Stimulated activated CD4-positive, alpha-beta T cell treated with anti-CD3 and anti-CD28 coated beads, Interleukin-4, amount 100 ng/mL, for 24 hours (primary cell): ENCODE results near the gene NEK7.

Source experiments
- DNase-seq: peaks from one replicate; pipeline ENCODE4 v3.0.0-alpha.2; 2020

The NEK7 gene

DNA sequence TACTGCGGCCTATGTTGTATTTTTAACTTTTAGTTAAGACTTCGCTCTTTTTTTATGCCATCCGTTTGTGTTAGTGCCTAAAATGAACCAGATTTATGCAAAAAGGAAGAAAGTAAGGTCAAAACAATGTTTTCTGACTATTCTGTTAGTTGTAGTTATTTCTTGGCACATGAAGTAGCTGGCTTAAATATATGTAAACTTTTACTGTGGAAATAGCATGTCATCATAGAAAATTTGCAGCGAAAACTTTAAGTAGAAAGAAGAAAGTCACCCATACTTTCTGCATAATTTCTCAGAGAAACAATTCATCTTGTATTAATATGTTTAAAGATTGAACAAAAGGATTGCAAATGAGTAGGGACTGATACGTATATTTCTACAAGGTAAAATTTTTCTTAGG lies 106.4 kb downstream of the NEK7 start:
- DNase-seq: no peak

DNA sequence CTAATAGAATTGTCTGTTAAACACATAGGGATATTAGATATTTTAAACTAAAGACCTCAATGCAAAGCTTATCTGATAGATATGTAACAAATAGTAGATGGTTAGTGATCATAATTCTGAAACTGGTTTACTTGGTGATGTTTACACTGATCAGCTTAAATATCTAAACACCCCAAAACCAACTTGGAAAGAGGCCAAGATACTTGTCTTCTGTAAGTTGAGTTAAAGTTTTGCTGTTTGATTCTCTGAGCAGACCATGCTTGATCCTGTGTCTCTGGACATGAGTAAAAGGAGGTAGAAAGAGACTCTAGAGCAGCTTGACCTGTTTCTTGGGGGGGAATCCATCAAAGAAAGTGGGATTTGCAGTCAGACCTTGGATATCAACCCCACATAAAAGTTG lies 107.5 kb downstream of the NEK7 start:
- no peak for DNase-seq

DNA sequence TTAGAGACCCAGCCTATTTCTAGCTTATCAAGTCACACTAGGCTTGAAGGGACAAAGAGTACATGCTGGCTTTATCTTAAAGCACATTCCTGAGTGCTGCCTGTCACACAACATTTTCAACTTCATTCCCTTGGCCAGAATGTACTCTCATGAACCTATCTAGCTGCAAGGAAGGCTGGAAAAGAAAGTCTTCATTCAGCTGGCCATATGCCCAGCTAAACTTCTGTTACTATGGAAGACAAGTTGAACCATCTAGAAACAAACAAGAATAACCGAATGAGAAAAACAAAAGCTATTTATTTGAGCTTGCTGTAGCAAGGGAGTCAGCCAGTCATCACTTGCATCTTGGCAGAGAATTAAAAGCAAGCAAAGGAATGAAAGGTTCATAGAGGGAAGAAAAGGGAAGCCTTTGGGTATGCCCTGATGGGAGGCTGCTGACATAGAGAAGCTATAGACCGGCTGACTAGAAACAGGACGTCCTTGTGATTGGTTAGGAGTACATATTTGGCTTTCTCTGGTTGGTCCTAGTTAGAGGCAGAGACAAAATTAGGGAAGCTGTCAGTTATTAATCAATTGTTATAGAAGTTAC lies 108.4 kb downstream of the NEK7 start:
- no peak for DNase-seq

DNA sequence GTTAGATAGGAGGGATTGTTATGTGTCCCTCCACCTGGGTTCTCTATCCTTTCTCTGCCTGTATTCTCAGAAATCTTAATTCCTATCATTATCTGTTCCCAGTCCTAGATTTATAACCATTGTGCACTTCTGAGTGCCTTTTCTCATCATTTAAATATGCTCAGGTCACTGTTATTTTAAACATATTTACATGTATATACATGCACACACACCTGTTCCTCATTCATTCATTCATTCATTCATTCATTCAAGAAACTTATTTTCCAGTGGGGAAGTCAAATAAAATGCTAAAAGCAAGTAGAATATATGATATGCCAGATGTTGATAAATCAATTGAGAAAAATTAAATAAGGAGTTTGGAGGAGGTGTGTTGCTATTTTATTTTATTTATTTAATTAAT lies 110.3 kb downstream of the NEK7 start:
- DNase-seq: no peak

DNA sequence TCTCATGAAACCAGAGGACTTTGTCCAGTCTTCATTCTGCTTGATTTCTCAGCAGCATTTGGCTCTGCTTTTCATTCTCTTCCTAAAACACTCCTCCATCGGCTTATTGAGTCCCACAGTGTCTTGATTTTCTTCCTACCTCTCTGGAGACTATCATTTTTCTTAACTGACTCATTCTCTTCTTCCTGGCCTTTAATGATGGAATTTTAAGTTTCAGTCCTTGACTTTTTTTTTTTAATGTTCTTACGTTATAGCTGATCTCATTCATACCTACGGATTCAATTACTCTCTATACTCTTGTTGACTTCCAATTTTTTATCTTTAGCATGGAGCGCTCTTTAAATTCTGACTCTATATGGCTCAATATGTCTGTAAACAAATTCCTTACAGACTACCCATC lies 111.1 kb downstream of the NEK7 start:
- DNase-seq: no peak

DNA sequence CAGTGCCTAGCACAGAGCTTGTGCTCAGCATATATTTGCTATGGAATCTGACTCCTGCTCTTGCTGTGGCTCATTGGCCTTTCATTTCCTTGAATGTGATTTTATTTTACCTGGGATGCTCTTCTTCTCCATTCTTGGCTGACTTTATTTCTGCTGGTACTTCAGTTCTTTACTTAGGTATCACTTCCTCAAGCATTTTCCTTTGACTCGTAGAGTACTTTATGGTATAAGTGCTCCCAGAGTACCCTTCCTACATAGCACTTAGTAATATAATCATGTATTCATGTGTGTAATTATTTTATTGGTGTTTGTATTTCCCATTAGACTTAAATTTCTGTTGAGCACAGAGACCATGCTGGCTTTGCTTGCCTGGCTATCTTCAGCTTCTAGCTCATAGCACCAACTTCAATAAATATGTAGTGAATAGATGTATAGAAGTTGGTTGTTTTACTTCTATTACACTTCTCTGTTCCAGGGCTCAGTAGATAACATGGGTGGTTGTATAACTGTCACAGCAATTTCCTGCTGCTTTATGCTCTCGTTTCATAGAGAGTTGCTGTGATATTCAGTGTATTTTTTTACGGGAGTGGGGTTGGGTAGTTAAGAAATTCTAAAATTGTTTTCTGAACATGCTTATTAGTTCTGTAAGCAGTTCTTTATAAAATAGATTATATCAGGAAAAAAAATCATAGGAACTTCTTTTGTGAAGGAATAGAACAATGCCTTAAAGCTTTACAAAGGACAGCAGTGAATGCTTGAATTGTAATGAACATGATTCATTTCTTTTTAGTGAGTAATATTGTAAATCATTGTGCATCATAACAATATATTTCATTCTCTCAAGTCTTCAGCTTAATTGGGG lies 112.2 kb downstream of the NEK7 start:
- DNase-seq: no peak

DNA sequence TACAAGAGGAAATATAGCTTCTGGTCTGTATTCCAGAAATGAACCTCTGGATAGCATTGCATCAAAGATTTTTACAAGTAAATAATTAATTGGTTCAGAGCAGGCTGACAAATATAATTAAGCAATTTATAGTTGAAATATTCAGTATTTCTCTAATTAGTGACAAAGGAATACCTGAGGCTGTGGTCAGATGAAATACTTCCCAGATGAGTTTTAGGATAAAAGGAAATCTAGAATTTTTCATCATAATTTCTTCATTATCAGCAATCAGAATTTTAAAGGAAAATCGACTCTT lies 112.8 kb downstream of the NEK7 start:
- no peak for DNase-seq

DNA sequence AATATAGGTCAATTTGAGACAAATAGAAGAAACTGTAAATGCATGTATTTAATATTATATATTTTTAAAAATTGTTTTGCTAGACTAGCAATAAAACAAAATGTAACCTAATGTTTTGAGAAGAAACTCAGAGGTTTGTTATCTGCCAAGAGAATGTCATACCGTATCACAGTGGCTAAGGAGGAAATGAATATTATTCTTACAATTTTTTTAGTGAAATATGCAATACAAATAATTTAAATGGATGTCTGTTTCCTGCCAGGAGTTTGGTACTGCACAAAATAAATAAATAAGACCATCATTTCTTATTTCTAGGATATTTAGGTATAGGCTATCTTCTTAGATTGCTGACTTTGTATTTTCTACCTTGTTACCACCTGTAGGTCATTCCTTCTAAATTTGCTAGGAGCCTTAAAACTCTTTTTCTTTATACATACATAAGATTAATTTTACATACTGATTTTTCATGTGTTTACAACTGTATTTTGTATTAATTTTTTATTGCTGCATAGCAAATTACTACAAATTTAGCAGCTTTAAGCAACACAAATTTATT lies 113.6 kb downstream of the NEK7 start:
- no peak for DNase-seq

DNA sequence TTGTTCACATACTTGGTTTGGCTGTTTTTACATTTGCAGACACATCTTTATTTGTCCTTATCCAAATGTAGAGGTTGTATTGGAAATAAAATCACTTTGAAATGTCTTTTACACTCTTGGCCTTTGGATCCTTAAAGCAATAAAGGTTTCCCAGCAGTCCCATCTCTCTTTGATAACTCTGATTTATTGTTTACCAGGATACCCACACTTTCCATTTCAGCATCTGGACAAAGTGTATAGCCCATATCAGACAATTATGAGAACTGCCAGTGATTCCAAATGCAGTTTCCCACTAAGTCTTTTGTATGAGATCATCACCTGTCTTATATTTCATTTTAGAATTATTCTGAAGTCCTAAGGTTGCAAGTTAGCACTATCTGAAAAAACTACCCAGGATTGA lies 114.7 kb downstream of the NEK7 start:
- DNase-seq: no peak

DNA sequence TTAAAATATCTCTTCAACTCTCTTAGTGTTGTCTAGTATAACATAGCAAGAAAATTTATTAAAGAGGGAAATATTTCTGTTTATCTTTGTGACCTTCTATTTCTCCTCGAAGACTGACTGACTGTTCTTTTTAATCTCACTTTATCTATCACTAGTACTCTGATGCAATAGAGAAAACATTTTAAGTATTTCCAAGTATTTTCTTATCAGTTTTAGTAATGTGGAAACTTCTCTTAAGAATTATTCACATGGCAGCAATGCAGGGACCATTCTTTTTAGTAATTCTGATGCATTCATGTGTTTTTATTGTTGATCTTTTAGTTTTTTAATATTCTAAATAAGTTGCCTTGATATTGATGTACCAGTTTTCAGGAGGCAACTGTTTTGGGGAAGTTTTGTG lies 115.7 kb downstream of the NEK7 start:
- DNase-seq: no peak

DNA sequence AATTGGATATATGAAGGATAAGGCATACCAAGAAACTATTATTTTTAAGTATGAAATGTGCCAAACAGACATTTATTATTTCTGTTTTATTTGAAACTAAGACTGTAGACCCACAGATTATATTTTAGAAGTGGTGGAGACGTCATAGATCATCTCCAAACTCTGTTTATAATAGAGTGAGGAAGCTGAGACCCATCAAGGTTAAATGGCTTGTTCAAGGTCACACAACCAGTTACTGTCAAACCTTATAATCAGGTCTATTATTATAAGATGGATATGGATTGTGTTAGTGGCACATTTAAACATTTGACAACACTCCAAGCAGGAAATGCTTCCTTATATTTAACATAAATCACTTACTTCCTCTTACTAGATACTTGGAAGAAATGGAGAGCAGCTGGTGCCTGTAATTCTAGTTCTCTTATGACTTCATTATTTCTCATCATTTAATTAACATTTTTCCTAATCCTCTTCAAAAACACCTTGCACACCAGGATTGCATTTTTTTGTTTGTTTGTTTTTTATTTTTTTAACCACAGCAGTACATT lies 117.0 kb downstream of the NEK7 start:
- DNase-seq: no peak

DNA sequence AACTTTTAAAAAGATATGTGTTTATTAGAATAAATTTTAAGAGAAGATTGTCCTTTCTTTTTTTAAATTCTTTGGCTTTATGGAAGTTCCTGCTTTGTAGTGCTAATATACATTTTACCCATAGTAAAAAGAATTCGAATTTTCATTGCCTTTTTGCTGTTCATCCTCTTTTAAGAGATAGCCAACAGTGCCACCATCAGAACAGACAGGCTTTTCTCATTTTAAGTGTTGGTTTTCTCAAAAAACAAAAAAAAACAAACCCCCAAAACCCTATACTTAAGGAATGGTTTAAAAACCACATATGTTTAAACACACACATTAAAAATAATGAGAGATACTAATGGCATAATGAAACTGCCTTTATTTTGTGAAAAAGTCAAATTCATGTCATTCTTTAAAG lies 118.8 kb downstream of the NEK7 start:
- DNase-seq: no peak

DNA sequence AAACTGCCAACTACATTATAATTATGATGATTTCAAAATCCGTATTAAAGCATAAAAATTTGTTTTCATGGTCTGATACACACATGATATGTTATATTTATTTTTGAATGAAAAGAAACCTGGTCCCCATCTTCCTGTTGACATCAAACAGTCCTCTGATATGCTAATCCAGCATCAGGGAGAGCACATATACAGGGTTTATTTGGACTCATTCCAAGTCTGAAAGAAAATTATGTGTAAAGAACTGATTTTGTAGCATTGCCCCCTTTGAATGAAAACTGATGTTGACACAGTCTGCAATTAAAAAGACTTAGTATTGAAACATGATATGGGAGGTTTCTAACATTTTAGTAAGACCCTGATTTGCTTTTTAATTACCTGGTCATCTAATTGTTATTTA lies 119.4 kb downstream of the NEK7 start:
- no peak for DNase-seq

DNA sequence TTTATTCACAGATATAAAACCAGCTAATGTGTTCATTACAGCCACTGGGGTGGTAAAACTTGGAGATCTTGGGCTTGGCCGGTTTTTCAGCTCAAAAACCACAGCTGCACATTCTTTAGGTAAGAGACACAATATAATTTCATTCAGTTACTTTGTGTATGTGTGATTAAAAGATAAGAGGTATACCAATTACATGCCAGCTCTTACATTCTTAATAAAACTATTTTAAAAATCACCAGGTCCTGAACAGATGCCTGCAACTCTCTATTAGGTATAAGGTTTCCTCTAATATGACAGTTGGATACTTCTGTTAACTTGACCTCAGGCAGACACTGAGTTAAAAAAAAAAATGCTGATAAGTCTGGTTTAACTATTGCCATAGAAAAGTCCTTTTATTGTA lies 122.1 kb downstream of the NEK7 start:
- DNase-seq: no peak

DNA sequence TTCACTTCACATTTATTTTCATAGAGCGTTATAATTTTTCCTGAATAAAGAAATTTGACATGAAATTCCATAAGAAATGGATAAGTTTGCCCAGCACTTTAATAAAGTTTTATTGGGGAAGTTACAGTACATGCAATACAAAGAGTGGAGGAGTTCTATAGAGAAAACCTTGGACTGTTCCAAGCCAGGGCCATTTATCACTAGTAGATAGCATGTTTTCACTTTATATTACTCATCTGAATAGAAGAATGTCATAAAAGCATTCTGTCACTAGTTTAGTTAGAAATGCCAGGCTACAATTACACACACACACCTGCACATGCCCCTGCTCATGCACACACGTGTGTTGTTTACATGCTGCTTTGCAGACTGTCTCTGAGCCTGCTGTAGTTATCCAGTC lies 123.3 kb downstream of the NEK7 start:
- no peak for DNase-seq

DNA sequence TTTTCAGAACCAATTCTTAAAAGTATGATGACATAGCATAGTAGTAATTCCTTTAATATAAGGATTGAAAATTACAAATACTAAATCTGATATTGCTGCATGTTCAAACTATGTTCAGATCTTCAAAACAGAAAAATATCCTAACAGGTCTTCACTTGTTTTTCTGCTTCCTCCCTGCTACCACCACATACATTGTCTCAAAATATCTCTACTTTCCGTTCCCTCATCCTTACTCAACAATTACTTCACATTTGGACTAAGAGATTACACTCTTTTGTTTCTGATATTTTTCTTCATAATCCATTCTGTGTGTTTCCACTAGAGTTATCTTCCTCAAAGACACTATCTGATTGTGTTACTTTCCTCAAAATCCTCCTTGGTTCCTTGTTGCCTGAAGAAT lies 125.1 kb downstream of the NEK7 start:
- no peak for DNase-seq

DNA sequence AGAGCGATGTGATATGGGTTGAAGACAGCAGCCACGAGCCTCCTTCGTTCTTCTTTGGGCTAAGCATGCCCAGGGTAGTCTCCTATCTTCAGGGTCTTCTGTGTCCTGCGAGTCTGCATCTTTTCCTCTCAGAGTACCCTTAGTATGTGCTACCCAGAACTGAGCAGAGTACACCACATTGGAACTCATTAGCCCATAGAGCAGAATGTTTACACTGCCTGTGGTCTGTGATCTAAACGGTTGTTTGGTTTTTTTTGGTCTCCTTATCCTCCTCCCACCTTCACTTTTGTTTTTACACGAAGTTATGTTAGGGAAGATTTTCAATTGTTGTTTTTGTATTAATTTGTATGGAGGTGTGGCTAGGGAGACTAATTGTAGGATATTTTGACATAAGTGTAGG lies 126.4 kb downstream of the NEK7 start:
- no peak for DNase-seq

DNA sequence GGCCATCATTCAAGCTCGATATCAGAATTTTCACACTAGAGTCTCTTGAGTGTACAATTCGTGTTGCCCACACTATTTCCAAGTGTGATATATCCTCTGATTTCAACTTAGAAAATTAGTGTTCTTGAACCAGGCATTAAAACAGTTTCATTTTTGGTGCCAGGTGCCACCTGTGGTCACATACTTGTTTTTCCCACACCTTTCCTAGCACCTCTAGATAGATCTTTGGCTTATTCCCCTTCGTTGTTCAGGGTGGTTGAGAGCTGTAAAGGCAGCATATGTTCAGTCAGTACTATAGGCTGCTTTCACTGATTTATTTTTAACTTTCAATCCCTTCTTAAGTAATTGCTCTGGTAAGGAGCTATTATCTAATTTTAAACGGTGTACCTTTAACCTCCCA lies 131.1 kb downstream of the NEK7 start:
- no peak for DNase-seq

DNA sequence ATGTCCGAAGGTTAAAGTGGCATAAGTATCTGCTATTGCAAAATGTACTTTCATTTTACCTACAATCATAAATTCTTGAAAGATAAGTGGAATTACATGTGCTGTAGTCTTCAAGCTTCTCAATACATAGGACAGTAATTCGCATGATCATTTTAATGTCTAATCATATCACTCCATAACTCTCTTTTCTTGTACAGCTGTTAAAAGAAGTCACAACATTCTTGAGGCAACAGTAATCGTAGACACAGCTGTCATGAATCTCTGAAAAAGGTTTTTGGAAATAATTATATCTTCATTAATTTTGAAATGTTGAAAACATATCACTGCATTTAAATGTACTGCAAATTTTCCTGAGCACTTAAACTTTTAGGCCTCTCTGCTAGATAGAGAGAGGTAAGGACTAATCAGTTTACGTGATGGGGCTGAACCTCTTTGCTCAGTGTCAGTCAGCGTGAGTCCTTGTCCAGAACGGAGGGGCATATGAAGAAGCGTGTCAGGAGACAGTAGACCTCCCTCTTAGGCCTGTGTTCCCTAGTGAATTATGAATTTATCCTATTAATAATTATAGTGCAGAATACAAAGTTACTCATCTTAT lies 133.4 kb downstream of the NEK7 start:
- no peak for DNase-seq

DNA sequence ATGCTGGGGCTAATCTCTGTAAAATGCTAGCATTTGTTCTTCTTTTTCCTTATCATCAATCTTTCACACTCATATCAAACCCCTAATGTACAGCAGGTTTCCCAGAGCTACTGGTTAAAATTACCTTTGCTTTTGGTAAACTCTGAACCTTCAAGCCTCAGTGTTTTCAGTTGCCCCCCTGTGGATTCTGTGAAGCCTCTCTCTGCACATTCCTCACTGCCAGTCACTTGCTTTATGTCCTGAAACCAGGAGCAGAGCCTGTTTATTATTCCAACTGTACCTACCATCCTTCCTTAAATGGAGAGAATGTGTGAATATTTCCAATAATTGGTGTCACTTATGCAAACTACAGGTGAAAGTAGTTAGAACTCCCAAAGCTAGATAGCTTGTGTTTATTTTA lies 134.2 kb downstream of the NEK7 start:
- DNase-seq: no peak

DNA sequence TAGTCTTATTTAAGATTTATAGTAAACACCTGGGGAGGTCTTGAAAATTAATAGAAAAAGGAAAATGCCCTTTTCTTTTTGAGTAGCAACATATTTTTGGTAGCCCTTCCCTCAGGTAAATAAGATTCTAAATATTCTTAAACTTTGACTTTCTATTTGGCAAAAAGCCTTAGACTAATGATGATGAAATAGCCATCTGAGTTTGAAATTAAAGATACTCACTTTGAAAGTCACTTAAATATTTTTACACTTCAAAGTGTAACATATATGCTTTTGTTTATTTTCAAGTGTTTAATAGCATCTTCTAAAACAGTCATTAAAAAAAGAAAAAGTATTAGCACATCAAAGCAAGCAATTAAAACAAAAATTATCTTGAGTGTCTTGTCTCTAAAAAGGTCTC lies 135.1 kb downstream of the NEK7 start:
- no peak for DNase-seq

DNA sequence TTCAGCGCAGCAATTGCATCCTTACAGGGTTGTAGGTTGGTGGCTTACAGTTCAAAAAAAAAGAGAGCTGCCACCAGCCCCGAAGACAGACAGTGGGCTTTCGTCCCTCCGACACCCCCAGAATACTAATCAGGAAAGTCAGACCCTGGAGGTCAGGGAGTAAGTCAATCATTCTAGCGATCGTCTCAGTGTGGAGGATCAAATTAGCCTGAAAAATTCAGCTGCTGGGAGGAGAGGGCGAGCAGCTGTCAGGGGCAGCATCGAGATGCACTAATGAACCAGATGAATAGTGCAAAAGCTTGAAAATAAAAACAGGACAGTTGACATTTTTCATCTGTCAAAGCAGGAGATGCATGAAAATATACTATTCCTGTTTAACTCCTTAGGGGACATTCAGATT lies 138.4 kb downstream of the NEK7 start:
- no peak for DNase-seq

DNA sequence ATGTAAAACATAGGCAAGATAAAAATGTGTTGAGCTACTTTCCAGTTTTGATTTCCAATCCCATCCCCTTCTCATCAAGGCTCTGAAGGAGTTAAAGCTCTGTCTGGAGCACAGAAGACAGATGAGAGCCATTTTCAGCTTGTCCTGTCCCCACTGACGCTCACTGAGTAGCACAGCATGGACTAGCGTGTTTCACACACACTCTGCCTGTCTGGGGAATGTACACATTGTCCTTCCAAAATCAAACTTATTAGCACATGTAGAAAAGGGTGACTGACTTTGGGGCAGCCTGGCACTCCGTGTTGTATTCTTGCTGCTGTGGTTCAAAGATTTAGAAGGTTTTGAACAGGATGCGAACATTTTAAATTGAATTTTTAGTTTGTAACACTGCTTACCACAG lies 139.2 kb downstream of the NEK7 start:
- DNase-seq: no peak

DNA sequence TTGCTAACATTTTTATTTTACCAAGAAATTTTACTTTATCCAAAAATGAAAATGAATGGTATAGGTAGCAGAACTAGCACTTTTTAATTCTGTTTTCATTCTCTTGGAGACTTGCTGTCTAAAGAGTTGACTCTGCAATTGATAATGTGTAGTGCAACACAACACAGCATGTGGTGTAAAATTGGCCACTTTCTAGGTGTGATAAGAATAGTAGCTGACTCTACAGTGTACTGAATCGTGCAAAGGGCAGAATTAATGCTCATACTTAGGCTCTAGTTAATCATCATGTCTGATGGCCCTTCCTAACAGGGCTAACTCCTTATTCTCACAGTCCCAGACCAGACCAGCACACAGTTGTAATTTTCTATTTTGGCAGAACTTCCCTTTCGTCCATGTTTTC lies 140.5 kb downstream of the NEK7 start:
- DNase-seq: no peak
